ENCODE data around the gene IL36B.

DNA sequence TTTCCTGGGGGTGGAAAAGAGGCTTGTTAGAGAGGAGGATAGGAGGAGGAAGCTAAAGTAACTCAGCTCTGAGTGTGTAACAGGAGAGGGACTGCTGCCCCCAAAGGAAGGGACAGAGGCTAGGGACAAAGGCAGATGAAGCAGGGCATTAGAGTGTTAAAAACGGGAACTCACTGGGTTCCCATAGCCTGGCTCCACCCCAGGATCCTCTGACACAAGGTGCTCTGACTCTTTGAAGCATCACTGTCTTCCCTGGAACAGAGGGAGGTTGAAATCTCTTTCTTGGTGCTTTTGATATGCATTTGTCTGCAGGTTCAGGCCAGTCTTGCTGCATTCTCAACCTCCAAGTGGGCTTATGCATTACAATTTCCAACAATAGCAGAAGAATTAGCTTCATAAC is 24.6 kb downstream of the IL36B start:
- TF ChIP-seq CTCF (IDR thresholded peaks at IDR 0.05) = no peak
- no peak for TF ChIP-seq POLR2A (IDR thresholded peaks at IDR 0.05)
